GM12872 (cell line): ENCODE measurements around the gene MTG2.

Source experiments
- CTCF ChIP-seq: IDR thresholded peaks from 3 replicates; pipeline ENCODE4 v1.5.1; 2011; ENCODE audit warnings: low read depth, mild to moderate bottlenecking, low read length, moderate library complexity; ENCODE audit not compliant: insufficient read depth

Gene MTG2

GRCh38 chr20:62212299-62212698 is 29.5 kb downstream of the MTG2 start:
- no peak for TF ChIP-seq CTCF

GRCh38 chr20:62214067-62214466 is 31.2 kb downstream of the MTG2 start:
- TF ChIP-seq CTCF: no peak

DNA sequence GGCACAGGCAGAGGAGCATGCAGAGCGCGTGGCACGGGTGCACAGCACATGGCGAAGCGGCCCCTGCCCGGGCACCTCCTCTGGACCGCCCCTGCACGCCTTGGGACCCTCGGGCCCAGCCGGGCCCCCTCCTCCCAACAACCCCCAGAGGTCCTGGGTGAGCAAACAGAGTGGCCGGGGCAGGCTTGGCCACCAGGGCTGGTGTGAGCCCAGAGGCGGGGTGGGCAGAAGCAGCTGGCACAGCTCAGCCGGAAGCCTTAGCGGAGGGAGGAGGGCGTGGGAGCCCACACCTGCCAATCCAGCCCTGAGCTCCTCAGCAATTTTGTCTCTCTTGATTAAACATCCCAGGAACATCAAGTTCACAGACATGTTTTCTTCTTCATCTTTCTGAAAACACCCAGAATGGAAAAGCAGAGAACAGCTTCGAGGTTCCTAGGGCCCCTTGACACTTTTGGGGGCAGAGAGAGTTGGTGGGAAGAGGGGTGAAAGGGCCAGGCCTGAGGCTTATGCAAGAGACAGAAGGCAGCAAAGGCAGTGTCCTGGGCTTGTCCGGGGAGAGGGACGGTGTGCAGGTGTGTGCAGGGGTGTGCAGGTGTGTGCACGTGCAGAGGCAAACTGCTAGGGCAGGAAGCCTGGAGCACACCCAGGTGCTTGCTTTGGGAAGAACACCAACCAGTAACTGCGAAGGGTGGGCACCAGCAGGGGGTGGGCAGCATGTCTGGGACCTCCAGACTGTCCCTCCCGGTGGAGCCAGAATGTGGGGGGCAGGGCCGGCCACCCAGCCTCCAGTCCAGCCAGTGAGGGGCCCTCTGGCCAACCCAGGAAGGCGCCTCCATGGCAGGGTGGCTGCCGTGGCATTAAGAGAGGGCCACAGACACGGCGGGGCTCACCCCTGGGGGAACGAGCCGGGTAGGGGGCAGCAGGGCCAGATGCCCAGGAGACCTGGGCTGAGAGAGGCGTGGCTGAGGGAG is 32.5 kb downstream of the MTG2 start:
- no peak for TF ChIP-seq CTCF

DNA sequence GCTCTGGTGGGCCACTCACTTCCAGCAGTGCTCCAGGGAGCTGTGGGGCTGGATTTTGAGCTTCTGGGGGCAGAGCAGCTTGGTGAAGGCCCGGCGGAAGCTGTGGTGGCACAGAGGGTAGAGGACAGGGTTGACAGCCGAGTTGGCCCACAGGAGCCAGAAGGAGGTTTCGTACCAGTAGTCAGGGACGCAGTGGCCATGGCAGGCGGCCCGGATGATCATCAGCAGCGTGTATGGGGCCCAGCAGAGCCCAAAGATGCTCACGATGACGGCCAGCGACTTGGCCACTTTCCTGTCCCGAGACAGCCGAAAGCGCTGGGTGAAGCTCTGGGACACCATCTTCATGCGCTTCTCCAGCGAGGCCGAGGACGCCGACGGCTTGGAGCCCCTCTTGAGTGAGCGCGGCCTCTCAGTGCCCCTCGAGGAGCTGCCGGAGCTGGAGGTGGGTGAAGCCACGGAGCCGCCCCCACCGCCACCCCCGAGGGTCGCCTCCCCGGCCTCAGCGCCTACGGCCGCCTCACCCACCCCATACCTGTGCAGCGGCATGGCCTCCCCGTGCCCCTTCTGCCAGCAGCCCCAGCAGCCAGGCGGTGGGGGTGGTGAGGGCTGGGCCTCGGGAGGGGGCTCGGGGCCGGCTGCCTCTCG is 33.3 kb downstream of the MTG2 start:
- TF ChIP-seq CTCF: no peak

DNA sequence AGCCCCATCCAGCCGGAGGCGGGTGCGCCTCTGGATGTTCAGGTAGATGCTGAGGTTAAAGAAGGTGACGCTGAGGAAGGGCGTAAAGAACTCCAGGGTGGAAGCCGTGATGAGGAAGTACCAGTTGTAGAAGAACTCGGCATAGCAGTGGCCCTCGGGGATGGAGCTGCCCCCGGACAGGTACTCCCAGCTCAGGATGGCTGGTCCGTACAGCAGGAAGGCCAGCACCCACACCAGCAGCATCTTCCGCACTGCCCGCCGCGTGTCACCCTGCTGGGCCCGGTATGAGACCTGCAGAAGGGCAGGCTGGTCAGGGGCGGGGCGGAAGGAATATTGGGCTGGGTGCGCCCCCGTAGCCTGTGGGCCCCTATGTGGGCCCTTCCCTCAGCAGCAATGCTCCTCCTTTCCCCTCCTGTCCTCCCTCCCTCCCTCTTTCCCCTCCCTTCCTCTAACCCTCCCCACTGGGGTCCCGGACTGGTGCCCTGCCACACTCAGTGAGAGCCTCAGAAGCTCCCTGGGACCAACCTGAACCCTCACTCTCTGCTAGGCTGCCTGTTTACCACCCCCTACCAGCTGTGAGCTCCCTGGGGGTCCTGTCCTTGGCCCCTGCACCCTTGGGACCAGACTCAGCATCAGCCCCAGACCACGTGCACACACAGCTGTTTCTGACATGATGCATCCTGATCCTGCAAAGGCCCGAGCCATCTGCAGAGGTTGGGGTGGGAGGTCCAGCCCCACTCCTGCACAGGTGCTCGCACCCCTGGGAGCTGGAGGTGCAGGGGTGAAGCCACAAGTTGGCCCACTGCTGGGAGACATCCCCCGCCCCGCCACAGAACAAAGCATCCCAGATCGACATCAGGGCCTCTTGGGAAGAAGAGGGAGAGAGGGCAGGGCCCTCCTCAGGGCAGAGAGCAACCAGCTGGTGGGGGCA is 34.1 kb downstream of the MTG2 start:
- TF ChIP-seq CTCF: no peak

DNA sequence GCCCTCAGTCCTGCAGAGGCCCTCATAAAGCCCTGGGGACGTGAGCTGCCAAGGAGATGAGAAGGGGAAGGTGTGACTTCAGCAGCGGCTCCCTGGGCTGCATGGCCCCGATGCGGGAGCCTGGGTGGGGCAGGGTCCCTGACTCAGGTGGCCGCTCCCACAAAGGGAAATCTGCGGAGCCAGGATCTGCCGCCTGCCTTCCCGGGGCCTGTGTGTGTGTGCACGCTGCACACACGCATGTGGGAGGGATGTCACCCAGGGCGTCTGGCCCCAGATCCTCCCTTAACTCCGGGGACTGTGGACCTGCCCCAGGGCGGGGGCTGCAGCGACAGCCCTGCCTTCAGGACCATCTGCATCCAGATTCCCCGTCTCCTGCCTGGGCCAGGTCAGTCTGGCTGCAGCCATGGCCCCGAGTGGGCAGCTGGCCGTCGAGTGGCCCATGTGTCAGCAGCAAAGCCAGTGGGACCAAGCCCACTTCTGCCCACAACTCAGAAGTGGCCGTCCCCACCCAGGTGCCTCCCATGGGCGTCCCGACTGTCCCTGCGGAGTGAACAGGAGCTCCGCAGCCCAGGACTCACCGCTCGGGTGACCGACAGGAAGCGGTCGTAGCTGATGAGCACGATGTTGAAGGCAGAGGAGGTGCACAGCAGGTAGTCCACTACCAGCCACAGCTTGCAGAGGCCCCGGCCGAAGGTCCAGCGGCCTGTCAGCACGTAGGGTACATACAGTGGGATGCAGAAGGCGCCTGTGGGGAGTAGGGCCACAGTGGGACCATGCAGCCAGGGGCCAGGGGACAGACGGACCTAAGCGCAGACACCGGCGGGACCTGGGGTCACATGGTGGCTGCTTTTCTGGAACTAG is 35.3 kb downstream of the MTG2 start:
- TF ChIP-seq CTCF: no peak
